Neural crest cell (in vitro differentiated cells): ENCODE data around the gene OR2A25. TPM values are rescaled to one million over a fixed set of nuclear protein-coding genes. Genes with fewer than 3 reads are reported as not detected.

Source experiments
- DNase-seq: peaks from one replicate; pipeline ENCODE4 v3.0.0; 2021; ENCODE audit warnings: low read depth, mixed read lengths, low spot score
- H3K27ac Mint-ChIP-seq: one replicate; pipeline ENCODE4 v1.8.0; 2021; ENCODE audit warnings: mild to moderate bottlenecking, mixed read lengths; ENCODE audit not compliant: unreplicated experiment
- H3K27me3 Mint-ChIP-seq: 2 replicates; pipeline ENCODE4 v1.8.0; 2021; ENCODE audit warnings: low read depth, mild to moderate bottlenecking, mixed read lengths
- H3K36me3 Mint-ChIP-seq: 2 replicates; pipeline ENCODE4 v1.8.0; 2021; ENCODE audit warnings: low read depth, mild to moderate bottlenecking, mixed read lengths
- H3K4me1 Mint-ChIP-seq: 2 replicates; pipeline ENCODE4 v1.8.0; 2021; ENCODE audit warnings: mixed read lengths
- H3K4me3 Mint-ChIP-seq: one replicate; pipeline ENCODE4 v1.8.0; 2021; ENCODE audit warnings: mild to moderate bottlenecking, mixed read lengths
- H3K9me3 Mint-ChIP-seq: 2 replicates; pipeline ENCODE4 v1.8.0; 2021; ENCODE audit warnings: mixed read lengths
- total RNA-seq: library from RNA; stranded (reverse); gene quantifications from 2 replicates; pipeline ENCODE4 v1.2.1, GENCODE V29; 2021
- TF ChIP-seq, protein P1 (sequence below): fragments of 200-600 bp; sonication (generic); conservative IDR thresholded peaks from 2 replicates; pipeline ENCODE4 v1.5.0; 2021; ENCODE audit warnings: antibody characterized with exemption, mild to moderate bottlenecking

The OR2A25 gene
- total RNA-seq, 1 donor from 2014 or later = not detected

DNA sequence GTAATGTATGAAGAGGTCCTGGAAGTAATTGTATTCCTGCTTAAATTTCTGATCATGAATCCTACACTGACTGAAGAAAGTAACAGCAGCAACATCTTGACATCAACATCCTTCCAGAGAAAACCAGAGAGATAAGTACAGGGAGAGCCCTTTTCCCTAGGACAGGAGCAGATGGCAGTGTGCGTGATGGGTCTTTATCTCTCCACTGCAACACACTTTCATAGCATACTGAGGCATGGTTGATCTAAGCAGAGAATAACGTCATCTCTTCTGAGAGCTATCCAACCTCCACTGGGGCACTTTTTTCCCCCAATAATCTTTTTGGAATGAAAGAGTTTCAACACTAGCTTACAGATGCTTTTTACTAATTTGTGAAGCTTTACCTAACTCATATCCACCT, 342 bp downstream of the OR2A25 start:
- no peaks in the 10 kb centered on the region for H3K36me3 Mint-ChIP-seq
- no peak overlapping the region for H3K27ac Mint-ChIP-seq
- no peaks in the 10 kb centered on the region for H3K4me1 Mint-ChIP-seq
- peaks cover 7% of the 10 kb centered on the region for H3K27me3 Mint-ChIP-seq
- H3K4me3 Mint-ChIP-seq = no peak overlapping the region
- TF ChIP-seq, protein P1, sequence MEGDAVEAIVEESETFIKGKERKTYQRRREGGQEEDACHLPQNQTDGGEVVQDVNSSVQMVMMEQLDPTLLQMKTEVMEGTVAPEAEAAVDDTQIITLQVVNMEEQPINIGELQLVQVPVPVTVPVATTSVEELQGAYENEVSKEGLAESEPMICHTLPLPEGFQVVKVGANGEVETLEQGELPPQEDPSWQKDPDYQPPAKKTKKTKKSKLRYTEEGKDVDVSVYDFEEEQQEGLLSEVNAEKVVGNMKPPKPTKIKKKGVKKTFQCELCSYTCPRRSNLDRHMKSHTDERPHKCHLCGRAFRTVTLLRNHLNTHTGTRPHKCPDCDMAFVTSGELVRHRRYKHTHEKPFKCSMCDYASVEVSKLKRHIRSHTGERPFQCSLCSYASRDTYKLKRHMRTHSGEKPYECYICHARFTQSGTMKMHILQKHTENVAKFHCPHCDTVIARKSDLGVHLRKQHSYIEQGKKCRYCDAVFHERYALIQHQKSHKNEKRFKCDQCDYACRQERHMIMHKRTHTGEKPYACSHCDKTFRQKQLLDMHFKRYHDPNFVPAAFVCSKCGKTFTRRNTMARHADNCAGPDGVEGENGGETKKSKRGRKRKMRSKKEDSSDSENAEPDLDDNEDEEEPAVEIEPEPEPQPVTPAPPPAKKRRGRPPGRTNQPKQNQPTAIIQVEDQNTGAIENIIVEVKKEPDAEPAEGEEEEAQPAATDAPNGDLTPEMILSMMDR = no peak
- no peak for DNase-seq
- peaks cover 5% of the 10 kb centered on the region for H3K9me3 Mint-ChIP-seq

DNA sequence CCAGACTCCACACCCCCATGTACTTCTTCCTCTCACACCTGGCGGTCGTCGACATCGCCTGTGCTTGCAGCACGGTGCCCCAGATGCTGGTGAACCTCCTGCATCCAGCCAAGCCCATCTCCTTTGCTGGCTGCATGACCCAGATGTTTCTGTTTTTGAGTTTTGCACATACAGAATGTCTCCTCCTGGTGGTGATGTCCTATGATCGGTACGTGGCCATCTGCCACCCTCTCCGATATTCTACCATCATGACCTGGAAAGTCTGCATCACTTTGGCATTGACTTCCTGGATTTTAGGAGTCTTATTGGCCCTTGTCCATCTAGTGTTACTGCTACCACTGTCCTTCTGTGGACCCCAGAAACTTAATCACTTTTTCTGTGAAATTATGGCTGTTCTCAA, 4.8 kb downstream of the OR2A25 start:
- Mint-ChIP-seq H3K4me1 (no peaks in the 10 kb centered on the region), H3K27ac (no peak overlapping the region), H3K9me3 (peaks cover 8% of the 10 kb centered on the region), H3K4me3 (no peak overlapping the region), H3K36me3 (no peaks in the 10 kb centered on the region), H3K27me3 (no peaks in the 10 kb centered on the region)
- TF ChIP-seq, protein P1 = peak; percentile 15
- no peak for DNase-seq

DNA sequence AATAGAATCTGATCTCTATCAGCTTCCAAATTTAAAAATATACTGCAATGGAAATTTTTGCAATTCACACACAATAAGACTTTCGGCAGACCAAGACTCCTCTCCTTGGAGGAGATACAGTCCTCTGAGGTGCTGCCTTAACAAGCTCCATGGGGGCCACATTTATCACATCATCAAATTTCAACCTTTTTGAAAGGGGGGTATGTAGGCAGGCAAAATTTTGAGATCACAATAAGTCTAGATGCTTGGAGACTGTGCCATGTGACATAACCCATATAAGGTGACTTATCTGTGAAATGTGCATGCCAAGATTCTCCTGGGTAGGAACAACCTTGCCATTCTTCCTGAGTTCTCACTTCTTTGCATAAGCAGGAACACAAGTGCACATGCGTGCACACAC, 16.4 kb downstream of the OR2A25 start, which contains the start of gene OR2A12:
OR2A12 (plus strand) TSS at position 301 of the 400 bp plus-strand sequence. CDS start 8,830 bp downstream, outside the sequence.
- Mint-ChIP-seq H3K27me3 (peaks cover 7% of the 10 kb centered on the region), H3K4me1 (no peaks in the 10 kb centered on the region), H3K27ac (no peak within 1 kb of the TSS), H3K36me3 (no peaks in the 10 kb centered on the region), H3K9me3 (no peaks in the 10 kb centered on the region), H3K4me3 (no peak within 1 kb of the TSS)
- DNase-seq = no peak
- TF ChIP-seq, protein P1 = no peak

DNA sequence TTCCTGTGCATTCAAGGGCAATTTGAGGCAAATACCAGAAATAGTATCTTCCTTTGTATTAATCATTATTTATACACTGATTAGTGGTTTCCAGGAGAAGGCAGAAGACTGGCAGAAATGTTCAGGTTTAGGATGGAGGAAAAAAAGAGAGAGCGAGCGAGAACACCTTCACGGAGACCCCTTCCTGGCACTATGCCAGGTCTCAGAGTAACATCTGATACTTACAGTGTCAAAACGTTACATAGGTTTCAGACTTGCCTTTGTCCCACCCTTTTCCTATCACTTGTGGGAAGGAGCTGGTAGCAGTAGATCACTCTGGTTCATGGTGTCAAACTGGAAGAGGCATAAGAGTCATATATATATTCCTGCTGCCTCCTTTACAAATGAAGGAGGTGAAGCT, 17.1 kb downstream of the OR2A25 start:
- Mint-ChIP-seq H3K36me3 (no peaks in the 10 kb centered on the region), H3K27ac (no peak overlapping the region), H3K27me3 (peaks cover 10% of the 10 kb centered on the region), H3K9me3 (peaks cover 4% of the 10 kb centered on the region), H3K4me3 (no peak overlapping the region), H3K4me1 (no peaks in the 10 kb centered on the region)
- TF ChIP-seq, protein P1 = no peak
- no peak for DNase-seq

DNA sequence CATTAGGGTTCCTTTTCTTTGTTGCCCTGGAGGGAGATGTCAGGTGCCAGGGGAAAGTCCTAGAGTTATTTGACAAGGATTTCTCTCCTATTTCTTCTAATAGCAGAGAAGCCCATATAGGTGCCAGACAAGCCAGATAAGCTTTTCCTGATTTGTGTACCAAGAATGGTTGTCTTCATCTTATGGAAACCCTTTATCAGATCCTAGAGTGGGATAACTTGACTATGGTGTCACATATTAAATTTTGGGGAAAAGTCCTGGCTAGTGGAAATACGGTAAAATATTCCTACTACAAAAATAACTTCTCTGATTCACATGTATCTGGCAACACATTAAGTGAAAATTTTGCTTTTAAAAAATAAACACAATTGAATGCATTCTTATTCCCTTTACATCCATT, 17.6 kb downstream of the OR2A25 start:
- H3K4me3 Mint-ChIP-seq = no peak overlapping the region
- peaks cover 4% of the 10 kb centered on the region for H3K9me3 Mint-ChIP-seq
- H3K27ac Mint-ChIP-seq = no peak overlapping the region
- H3K27me3 Mint-ChIP-seq = peaks cover 10% of the 10 kb centered on the region
- no peak for DNase-seq
- H3K4me1 Mint-ChIP-seq = no peaks in the 10 kb centered on the region
- no peaks in the 10 kb centered on the region for H3K36me3 Mint-ChIP-seq
- TF ChIP-seq, protein P1 = no peak

DNA sequence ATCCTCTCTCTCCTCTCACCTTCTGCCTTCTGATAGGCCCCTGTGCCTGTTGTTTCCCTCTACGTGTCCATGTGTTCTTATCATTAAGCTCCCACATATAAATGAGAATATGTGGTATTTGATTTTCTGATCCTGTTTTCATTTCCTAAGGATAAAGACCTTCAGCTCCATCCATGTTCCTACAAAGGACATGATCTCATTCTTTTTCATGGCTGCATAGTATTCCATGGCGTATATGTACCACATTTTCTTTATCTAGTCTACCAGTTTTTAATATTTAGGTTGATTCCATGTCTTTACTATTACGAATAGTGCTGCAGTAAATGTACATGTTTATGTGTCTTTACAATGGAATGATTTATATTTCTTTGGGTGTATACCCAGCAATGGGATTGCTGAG, 21.1 kb downstream of the OR2A25 start:
- Mint-ChIP-seq H3K27ac (no peak overlapping the region), H3K4me1 (no peaks in the 10 kb centered on the region), H3K9me3 (peaks cover 4% of the 10 kb centered on the region), H3K36me3 (no peaks in the 10 kb centered on the region), H3K4me3 (no peak overlapping the region), H3K27me3 (peaks cover 10% of the 10 kb centered on the region)
- DNase-seq = no peak
- TF ChIP-seq, protein P1 = no peak
